NCI-H345 treated with DMSO at 0.1 percent for 48 hours (cell line): Measurements from ENCODE around the gene ZXDC.

Experiments
- DNase-seq: peaks from one replicate; lab custom pipeline; 2025; ENCODE audit not compliant: unreplicated experiment; lab: John Stamatoyannopoulos, UW

Gene ZXDC

GRCh38 chr3:126476166-126477060 is 722 bp upstream of the ZXDC start:
- DNase-seq = peak; percentile 23

GRCh38 chr3:126474498-126475412 is 936 bp downstream of the ZXDC start:
- DNase-seq = no peak

- no peak for DNase-seq
These were observed 2.2 kb downstream of the ZXDC start for GRCh38 chr3:126473292-126474168.

GRCh38 chr3:126472277-126473006 is 3.2 kb downstream of the ZXDC start:
- peak; percentile 30 for DNase-seq

- DNase-seq = no peak
These were observed 6.2 kb downstream of the ZXDC start for GRCh38 chr3:126469479-126469878.

- DNase-seq = no peak
These were observed 7.4 kb downstream of the ZXDC start for GRCh38 chr3:126468028-126468891.

- DNase-seq = no peak
These were observed 8.1 kb downstream of the ZXDC start for GRCh38 chr3:126467611-126467955.

- DNase-seq = no peak
These were observed 8.6 kb downstream of the ZXDC start for GRCh38 chr3:126466886-126467610.

- DNase-seq = no peak
These were observed 9.7 kb downstream of the ZXDC start for GRCh38 chr3:126465928-126466544.

GRCh38 chr3:126464997-126465396 is 10.7 kb downstream of the ZXDC start:
- no peak for DNase-seq

GRCh38 chr3:126464494-126464893 is 11.2 kb downstream of the ZXDC start:
- DNase-seq = no peak

- no peak for DNase-seq
These were observed 11.6 kb downstream of the ZXDC start for GRCh38 chr3:126464093-126464492.

GRCh38 chr3:126463521-126463920 is 12.2 kb downstream of the ZXDC start:
- DNase-seq = no peak

- no peak for DNase-seq
These were observed 14.1 kb downstream of the ZXDC start for GRCh38 chr3:126461450-126462070.

GRCh38 chr3:126460381-126460780 is 15.3 kb downstream of the ZXDC start:
- DNase-seq = no peak

- no peak for DNase-seq
These were observed 15.9 kb downstream of the ZXDC start for GRCh38 chr3:126459763-126460127.

GRCh38 chr3:126459111-126459762 is 16.5 kb downstream of the ZXDC start:
- DNase-seq = no peak
